HL-60 (cell line): ENCODE measurements around the gene SZRD1.

Experiments
- DNase-seq, 2 experiments: peaks; one replicate each; pipeline ENCODE4 v3.0.0-alpha.2; 2010 to 2020; ENCODE audit warnings: low read depth in 1 of 2, low spot score in 1 of 2
- H3K27ac ChIP-seq: fragments of 250-450 bp; sonication (Bioruptor Pico); replicated peaks from 2 replicates; pipeline ENCODE4 v1.5.1; 2020; ENCODE audit warnings: mild to moderate bottlenecking, moderate library complexity
- H3K27me3 ChIP-seq: fragments of 250-450 bp; sonication (Bioruptor Pico); 2 replicates; pipeline ENCODE4 v1.5.1; 2021; ENCODE audit warnings: mild to moderate bottlenecking, moderate library complexity; ENCODE audit not compliant: insufficient read depth, poor library complexity, severe bottlenecking
- H3K4me3 ChIP-seq: replicated peaks from 2 replicates; pipeline ENCODE4 v1.5.1; 2011; ENCODE audit warnings: mild to moderate bottlenecking, control low read depth, low read length; ENCODE audit not compliant: insufficient read depth
- GABPA ChIP-seq: IDR thresholded peaks from 2 replicates; pipeline ENCODE4 v1.6.1; 2012; ENCODE audit warnings: low read depth
- POLR2AphosphoS5 ChIP-seq: IDR thresholded peaks from 2 replicates; pipeline ENCODE4 v1.6.1; 2012; ENCODE audit warnings: low read depth
- REST ChIP-seq: IDR thresholded peaks from 2 replicates; pipeline ENCODE4 v1.6.1; 2012; ENCODE audit warnings: low read depth; ENCODE audit not compliant: insufficient replicate concordance
- SPI1 ChIP-seq: IDR thresholded peaks from 2 replicates; pipeline ENCODE4 v1.6.1; 2012; ENCODE audit warnings: low read depth, mild to moderate bottlenecking, borderline replicate concordance
- TF ChIP-seq, protein P1 (sequence below): IDR thresholded peaks from one replicate; pipeline ENCODE4 v1.5.1; 2011; ENCODE audit warnings: low read length, control low read depth, inconsistent platforms; ENCODE audit not compliant: insufficient read depth

SZRD1 gene

GRCh38 chr1:16405441-16405840 is 38.4 kb downstream of the SZRD1 start:
- no peak for TF ChIP-seq POLR2AphosphoS5
- TF ChIP-seq, protein P1, sequence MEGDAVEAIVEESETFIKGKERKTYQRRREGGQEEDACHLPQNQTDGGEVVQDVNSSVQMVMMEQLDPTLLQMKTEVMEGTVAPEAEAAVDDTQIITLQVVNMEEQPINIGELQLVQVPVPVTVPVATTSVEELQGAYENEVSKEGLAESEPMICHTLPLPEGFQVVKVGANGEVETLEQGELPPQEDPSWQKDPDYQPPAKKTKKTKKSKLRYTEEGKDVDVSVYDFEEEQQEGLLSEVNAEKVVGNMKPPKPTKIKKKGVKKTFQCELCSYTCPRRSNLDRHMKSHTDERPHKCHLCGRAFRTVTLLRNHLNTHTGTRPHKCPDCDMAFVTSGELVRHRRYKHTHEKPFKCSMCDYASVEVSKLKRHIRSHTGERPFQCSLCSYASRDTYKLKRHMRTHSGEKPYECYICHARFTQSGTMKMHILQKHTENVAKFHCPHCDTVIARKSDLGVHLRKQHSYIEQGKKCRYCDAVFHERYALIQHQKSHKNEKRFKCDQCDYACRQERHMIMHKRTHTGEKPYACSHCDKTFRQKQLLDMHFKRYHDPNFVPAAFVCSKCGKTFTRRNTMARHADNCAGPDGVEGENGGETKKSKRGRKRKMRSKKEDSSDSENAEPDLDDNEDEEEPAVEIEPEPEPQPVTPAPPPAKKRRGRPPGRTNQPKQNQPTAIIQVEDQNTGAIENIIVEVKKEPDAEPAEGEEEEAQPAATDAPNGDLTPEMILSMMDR = no peak
- TF ChIP-seq SPI1 = no peak
- TF ChIP-seq REST = no peak
- TF ChIP-seq GABPA = no peak
- Histone ChIP-seq H3K4me3 (no peak overlapping the region), H3K27ac (no peak overlapping the region), H3K27me3 (no peaks in the 10 kb centered on the region)
- DNase-seq = no peak

DNA sequence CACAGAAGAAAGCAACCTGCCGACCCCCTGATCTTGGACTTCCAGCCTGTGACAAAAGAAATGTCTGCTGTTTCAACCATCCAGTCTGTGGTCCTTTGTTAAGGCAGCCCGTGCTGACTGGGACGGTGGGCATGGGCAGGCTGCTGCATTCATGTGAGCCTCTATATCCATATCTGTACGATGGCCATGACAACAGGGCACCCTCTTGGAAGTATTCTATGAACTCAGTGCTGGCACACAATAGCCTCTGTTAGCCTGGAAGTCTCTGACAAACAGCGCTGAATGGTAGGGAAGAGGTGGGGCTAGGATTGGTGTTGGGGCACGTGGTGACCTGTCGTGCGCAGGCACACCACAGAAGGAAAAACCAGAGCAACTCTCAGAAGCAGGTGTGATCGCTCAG is 39.8 kb downstream of the SZRD1 start:
- DNase-seq = no peak
- Histone ChIP-seq H3K27me3 (no peaks in the 10 kb centered on the region), H3K27ac (no peak overlapping the region), H3K4me3 (no peak overlapping the region)
- TF ChIP-seq SPI1 (no peak), GABPA (no peak), REST (no peak), POLR2AphosphoS5 (no peak)
- TF ChIP-seq, protein P1 = no peak

DNA sequence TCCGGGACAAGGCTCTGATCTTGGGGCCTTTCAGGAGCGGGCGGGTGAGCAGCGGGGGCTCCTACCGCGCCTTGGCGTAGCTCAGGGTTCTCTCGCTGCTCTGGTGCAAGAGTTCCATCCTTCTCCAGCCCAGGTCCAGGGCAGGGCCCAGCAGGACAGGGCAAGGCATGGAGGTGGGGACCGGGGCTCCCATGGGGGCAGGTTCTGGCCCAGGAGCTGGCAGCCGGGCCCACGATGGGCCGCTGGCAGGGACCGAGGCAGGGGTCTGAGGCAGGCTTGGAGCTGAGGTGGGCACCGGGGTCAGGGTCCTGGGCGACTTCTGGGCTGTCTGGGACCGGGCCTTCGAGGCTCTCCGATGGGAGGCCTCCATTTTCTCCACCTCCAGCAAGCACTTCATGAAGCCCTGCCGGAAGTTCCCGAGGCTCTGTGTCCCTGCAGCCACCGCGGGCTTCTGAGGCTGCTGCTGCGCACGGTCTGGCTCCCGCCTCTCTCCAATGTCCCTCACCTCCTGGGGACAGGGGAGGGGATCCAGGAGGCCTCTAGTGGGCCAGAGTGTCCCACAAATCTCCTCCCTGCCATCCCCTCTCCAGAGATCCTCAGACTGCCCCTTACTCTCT is 42.6 kb downstream of the SZRD1 start:
- no peak for DNase-seq
- TF ChIP-seq GABPA = no peak
- no peak for TF ChIP-seq POLR2AphosphoS5
- TF ChIP-seq REST = no peak
- no peak for TF ChIP-seq SPI1
- TF ChIP-seq, protein P1 = no peak
- Histone ChIP-seq H3K4me3 (no peak overlapping the region), H3K27me3 (no peaks in the 10 kb centered on the region), H3K27ac (no peak overlapping the region)
